ENCODE measurements around the gene GAL3ST3.
"Not testable (repeated sequence)": the region's sequence is repeated elsewhere in the genome, so short reads cannot be mapped to it uniquely, and the experiment has no call there.

Gene GAL3ST3

DNA sequence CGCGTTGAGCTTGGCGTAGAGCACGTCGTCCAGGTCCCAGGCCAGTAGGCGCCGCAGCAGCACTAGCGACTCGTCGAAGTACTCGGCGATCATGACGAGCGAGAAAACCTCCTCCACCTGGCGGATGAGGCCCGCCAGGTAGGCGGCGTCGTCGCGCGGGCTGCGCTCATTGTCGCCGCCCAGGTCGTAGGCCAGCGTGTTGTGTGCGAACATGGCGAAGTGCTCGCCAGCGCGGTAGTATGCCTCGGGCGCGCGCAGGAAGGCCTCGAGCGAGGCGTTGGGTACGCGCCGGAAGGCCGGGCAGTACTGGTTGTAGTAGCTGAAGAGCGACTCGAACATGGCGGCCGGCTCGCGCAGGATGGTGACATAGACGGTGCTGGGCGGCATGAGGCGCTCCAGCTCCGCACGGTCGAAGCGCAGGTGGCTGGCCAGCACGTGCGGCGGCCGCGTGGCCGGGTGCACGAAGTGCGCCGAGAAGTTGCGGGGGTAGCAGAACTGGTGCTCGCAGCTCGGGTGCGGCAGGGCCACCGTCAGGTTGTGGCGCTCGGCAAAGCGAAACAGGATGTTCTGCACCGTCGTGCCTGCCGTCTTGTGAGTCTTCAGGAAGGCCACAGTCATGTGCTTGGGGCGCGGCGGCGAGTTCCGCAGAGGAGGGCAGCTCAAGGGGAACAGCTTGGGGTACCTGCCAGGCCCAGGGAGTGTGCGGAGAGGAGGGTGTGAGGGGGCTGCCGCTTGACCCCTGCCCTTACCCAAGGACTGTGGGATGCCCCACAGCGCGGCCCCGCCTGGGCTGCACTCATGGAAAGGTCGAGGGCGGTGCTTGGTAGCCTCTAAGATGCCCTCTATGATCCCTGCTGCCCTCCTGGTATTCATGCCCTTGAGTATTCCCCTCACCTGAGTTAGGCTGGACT, 5.7 kb downstream of the GAL3ST3 start:
- DNase-seq: no peak

- no peak for DNase-seq
Observed at GRCh38 chr11:66042227-66042995, 6.5 kb downstream of the GAL3ST3 start.

- DNase-seq: no peak
Observed at GRCh38 chr11:66039765-66040164, 9.2 kb downstream of the GAL3ST3 start.

- DNase-seq: no peak
Observed at GRCh38 chr11:66037327-66037726, 11.6 kb downstream of the GAL3ST3 start.

DNA sequence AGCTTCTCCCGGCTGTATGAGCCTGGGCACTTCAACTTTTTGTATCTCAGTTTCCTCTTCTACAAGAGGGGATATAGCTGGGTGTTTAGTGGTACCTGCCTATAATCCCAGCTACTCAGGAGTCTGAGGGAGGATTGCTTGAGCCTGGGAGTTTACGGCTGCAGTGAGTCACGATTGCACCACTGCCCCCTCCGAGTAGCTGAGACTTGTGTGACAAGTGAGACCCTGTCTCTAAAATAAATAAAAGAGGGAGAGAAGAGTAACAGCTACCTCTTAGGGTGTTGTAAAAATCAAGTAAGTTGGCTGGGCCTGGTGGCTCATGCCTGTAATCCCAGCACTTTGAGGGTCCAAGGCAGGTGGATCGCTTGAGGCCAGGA, 12.6 kb downstream of the GAL3ST3 start:
- DNase-seq: no peak

GRCh38 chr11:66035653-66036333, 13.2 kb downstream of the GAL3ST3 start:
- DNase-seq: no peak

GRCh38 chr11:66032957-66033735, 15.8 kb downstream of the GAL3ST3 start:
- DNase-seq: no peak

GRCh38 chr11:66026017-66026529, 22.9 kb downstream of the GAL3ST3 start, which contains the start of gene CATSPER1:
TSS of gene CATSPER1 (minus strand) at chr11:66026479. CDS start at chr11:66026379, 100 bp downstream.
- DNase-seq: no peak

- not testable (repeated sequence) for DNase-seq
Observed at GRCh38 chr11:66023186-66023440, 25.8 kb downstream of the GAL3ST3 start.

- peak; percentile 53 for DNase-seq
Observed at GRCh38 chr11:66022401-66023185, 26.4 kb downstream of the GAL3ST3 start.

GRCh38 chr11:66020618-66021357, 28.2 kb downstream of the GAL3ST3 start:
- peak; percentile 46 for DNase-seq

DNA sequence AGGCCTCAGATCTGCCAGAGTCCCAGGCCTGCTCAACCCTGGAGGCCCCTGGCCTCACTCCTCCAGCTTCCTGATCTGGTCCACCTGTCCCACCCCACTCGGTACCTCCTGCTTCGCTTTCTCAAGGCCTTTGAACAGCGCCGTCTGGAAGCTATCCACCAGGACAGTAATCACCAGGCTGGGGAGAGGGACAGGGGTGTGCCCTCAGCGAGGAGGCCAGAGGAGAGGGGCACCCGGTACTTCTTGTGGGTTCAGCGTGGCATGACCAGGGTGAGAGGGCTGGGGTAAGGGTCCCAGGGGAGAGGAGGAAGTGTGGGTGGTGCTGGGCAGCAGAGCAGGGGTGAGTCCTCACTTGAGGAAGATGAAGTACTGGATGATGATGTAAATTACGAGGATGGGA, 28.7 kb downstream of the GAL3ST3 start:
- no peak for DNase-seq

GRCh38 chr11:66017321-66017720, 31.6 kb downstream of the GAL3ST3 start:
- DNase-seq: no peak

- no peak for DNase-seq
Observed at GRCh38 chr11:66016793-66017177, 32.2 kb downstream of the GAL3ST3 start.

GRCh38 chr11:66015936-66016792, 32.8 kb downstream of the GAL3ST3 start:
- DNase-seq: no peak

DNA sequence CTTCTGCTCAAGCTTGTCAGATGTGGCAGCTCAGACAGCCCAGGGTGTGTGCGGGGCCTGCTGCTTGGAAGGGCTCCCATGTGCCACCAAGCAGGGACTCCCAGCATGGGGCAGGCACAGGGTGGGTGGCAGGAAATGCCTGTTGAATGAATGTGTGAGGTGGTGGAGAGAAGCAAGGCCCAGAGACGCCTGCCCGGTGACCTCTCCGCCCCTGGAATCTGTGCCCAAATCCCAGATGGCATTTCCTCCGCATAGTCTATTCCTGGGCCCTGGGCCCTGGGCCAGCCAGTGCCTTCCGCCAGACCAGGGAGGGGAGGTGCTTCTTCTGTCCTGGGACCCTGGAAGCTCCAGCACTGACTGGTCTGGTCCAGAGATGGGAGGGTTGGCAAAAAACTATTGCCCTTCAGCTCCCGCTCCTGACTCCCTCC, 33.5 kb downstream of the GAL3ST3 start:
- peak; percentile 26 for DNase-seq

DNA sequence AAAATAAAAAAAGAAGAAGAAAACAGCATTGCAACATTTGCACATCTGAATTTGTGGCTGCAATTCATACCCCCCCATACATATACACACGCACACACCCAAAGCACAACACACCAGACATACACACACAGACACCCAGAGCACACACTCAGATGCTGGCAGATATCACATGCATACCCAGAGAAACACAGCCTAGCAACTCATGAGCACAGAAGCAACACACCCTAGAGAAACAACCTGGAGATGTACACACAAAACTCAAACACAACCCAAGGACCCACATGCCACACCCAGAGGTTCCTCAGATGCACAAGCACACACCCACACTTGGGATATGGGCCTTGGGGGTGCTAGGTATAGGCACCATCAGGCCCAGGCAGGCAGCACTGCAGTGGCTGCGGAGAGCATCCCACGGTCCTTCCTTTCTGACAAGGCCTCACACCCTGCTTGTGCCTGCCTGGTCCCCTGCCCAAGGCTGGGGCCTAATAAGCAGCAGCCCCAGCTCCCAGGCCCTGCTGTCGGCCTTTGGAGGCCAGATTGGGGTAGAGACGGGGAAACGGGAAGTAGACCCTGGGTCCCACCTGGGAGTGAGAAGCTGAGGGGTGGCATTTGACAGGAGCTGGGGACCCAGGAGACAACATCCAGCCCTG, 34.0 kb downstream of the GAL3ST3 start:
- no peak for DNase-seq

DNA sequence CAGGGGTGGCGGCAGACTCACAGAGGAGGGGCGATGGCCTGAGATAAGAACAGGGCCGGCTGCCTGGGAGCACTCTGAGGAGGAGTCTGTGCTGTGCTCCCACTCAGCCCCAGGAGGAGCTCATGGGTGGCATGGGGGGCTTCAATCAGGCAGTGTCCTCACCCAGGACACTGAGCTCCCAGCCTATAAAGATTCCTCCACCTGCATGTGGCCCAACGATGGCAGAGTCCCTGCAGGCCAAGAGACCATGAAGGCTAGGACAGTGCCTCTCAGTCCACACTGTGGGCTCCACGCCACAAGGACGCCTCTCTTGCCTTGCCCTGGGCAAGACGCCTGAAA, 35.2 kb downstream of the GAL3ST3 start:
- DNase-seq: no peak

GRCh38 chr11:66012946-66013761, 35.8 kb downstream of the GAL3ST3 start:
- DNase-seq: no peak
